ENCODE data around the gene ENAH. TPM values are rescaled to one million over a fixed set of nuclear protein-coding genes. Genes with fewer than 3 reads are reported as not detected.

ENAH gene
- total and polyA plus RNA-seq, 12 donors = 12.4 to 201 (median 99.8) TPM

- 40 to 51% methylated on average over 17 of the region's 17 CpGs for WGBS, 2 donors
- peak overlapping the region in 3 of 10 donors; percentile 2 to 23 (median 9) for H3K4me3 ChIP-seq
- ATAC-seq = peak in 4 of 8 donors; percentile 20 to 48 (median 30)
- no peak for DNase-seq
- H3K27ac ChIP-seq = peak overlapping the region in 7 of 10 donors; percentile 49 to 78 (median 68)
- intact Hi-C loops (cut with DNase I) = no loop called here
- no peaks in the 10 kb centered on the region for H3K9me3 ChIP-seq
- H3K4me1 ChIP-seq = peaks cover 0 to 69% (median 45%) of the 10 kb centered on the region in 9 donors
- H3K27me3 ChIP-seq = no peaks in the 10 kb centered on the region
- TF ChIP-seq CTCF (IDR thresholded peaks at IDR 0.05) = no peak
- H3K36me3 ChIP-seq = no peaks in the 10 kb centered on the region
Measured at GRCh38 chr1:225580238-225581099, 72.5 kb downstream of the ENAH start.

- 58 to 62% methylated on average over 3 of the region's 3 CpGs for WGBS, 2 donors
- no peak overlapping the region for H3K4me3 ChIP-seq
- intact Hi-C loops (cut with DNase I) = loop anchor here in 3 of 10 donors (5.0 to 10.0 kb wide), 3 partner anchors 66 to 76 kb away; partner anchors contain the start of gene ENAH (in 2 of the 3)
- H3K9me3 ChIP-seq = no peaks in the 10 kb centered on the region
- no peaks in the 10 kb centered on the region for H3K36me3 ChIP-seq
- H3K27me3 ChIP-seq = no peaks in the 10 kb centered on the region
- H3K4me1 ChIP-seq = peaks cover 0 to 69% (median 48%) of the 10 kb centered on the region in 9 donors
- ATAC-seq (peak in 1 of 8 donors; percentile 22), DNase-seq (no peak)
- H3K27ac ChIP-seq = peak overlapping the region in 5 of 10 donors; percentile 13 to 78 (median 27)
- TF ChIP-seq CTCF (IDR thresholded peaks at IDR 0.05) = no peak
Measured at GRCh38 chr1:225578251-225578977, 74.5 kb downstream of the ENAH start.

GRCh38 chr1:225577241-225577640 is 75.7 kb downstream of the ENAH start:
- Histone ChIP-seq H3K4me3 (no peak overlapping the region), H3K4me1 (peaks cover 0 to 75% (median 49%) of the 10 kb centered on the region in 9 donors), H3K9me3 (no peaks in the 10 kb centered on the region), H3K36me3 (no peaks in the 10 kb centered on the region), H3K27me3 (no peaks in the 10 kb centered on the region), H3K27ac (peak overlapping the region in 5 of 10 donors; percentile 4 to 21 (median 13))
- DNase-seq (no peak), ATAC-seq (no peak)
- 32 to 35% methylated on average over 2 of the region's 2 CpGs for WGBS, 2 donors
- no peak for TF ChIP-seq CTCF (IDR thresholded peaks at IDR 0.05)
- intact Hi-C loops (cut with DNase I) = loop anchor here in 3 of 10 donors (5.0 to 10.0 kb wide), 3 partner anchors 68 to 78 kb away; partner anchors contain the start of gene ENAH (in 2 of the 3)

- TF ChIP-seq CTCF (IDR thresholded peaks at IDR 0.05) = no peak
- Histone ChIP-seq H3K9me3 (no peaks in the 10 kb centered on the region), H3K36me3 (no peaks in the 10 kb centered on the region), H3K27me3 (no peaks in the 10 kb centered on the region), H3K4me3 (no peak overlapping the region), H3K4me1 (peaks cover 0 to 53% (median 28%) of the 10 kb centered on the region in 9 donors), H3K27ac (no peak overlapping the region)
- DNase-seq (no peak), ATAC-seq (no peak)
- intact Hi-C loops (cut with DNase I) = loop anchor here in 2 of 10 donors (10.0 kb wide), 2 partner anchors 72 to 82 kb away; partner anchors contain the start of gene ENAH (in 1 of the 2)
- WGBS, 2 donors = 82 to 84% methylated on average over 2 of the region's 2 CpGs
Measured at GRCh38 chr1:225573216-225573615, 79.7 kb downstream of the ENAH start.
